GM12878 (cell line): ENCODE measurements around the gene IL4I1. TPM values are rescaled to one million over a fixed set of nuclear protein-coding genes. Genes with fewer than 3 reads are reported as not detected.
A peak's percentile ranks its signal among the peaks of the same experiment; 100 is the strongest.

ENCODE experiments used
- ATAC-seq: fragments of 200-7000 bp; cut with Tn5 transposase; 3 replicates; pipeline ENCODE4 v1.9.1; 2020; ENCODE audit warnings: mild to moderate bottlenecking, moderate library complexity
- BruUV-seq: library from RNA; stranded (reverse); fragments of 400-500 nt; replicated peaks from 2 replicates; lab custom pipeline; 2021; lab: Mats Ljungman, UMichigan
- CTCF ChIA-PET: fragments of 300-600 bp; sonication (Branson Sonifier 250); formaldehyde crosslinking; extraction: SDS; loops from one replicate; lab custom pipeline; 2021; ENCODE audit warnings: inconsistent platforms; lab: Yijun Ruan, JAX
- POLR2A ChIA-PET: fragments of 350-600 bp; formaldehyde crosslinking; extraction: SDS; loops from one replicate; lab custom pipeline; 2021; ENCODE audit warnings: inconsistent platforms; lab: Charles Lee
- RAD21 ChIA-PET: fragments of 300-600 bp; sonication (Branson Sonifier 250); formaldehyde crosslinking; loops from one replicate; lab custom pipeline; 2023; ENCODE audit warnings: antibody characterized with exemption; ENCODE audit not compliant: unreplicated experiment; lab: Charles Lee
- SMC1A ChIA-PET: fragments of 300-600 bp; sonication (Branson Sonifier 250); formaldehyde crosslinking; loops from one replicate; lab custom pipeline; 2023; ENCODE audit not compliant: unreplicated experiment, uncharacterized antibody; lab: Charles Lee
- DNase-seq: peaks from one replicate; pipeline ENCODE4 v3.0.0-alpha.2; 2011; ENCODE audit warnings: low read depth, low spot score
- FAIRE-seq: peaks from 3 replicates; lab custom pipeline; 2011; peaks lifted over from hg19 to GRCh38; lab: Jason Lieb, UNC
- H2AFZ ChIP-seq: 2 replicates; pipeline ENCODE4 v1.6.0; 2011; ENCODE audit warnings: low read depth, low read length, control low read depth; ENCODE audit not compliant: control insufficient read depth
- H3K27ac ChIP-seq: 2 replicates; pipeline ENCODE4 v1.5.1; 2011; ENCODE audit warnings: control low read depth; ENCODE audit not compliant: control insufficient read depth, insufficient read depth
- H3K27me3 ChIP-seq, 2 experiments: replicated peaks in 1 of 2; 2 replicates each; pipeline versions ENCODE4 v1.6.0 to v1.6.1; 2011; ENCODE audit warnings: low read length in 1 of 2; ENCODE audit not compliant: control insufficient read depth in 2 of 2, insufficient read depth in 2 of 2
- H3K36me3 ChIP-seq, 2 experiments: 2 replicates each; pipeline ENCODE4 v1.5.1; 2011; ENCODE audit warnings: low read length in 1 of 2; ENCODE audit not compliant: control insufficient read depth in 2 of 2, insufficient read depth in 2 of 2
- H3K4me1 ChIP-seq: 2 replicates; pipeline ENCODE4 v1.6.1; 2011; ENCODE audit warnings: mild to moderate bottlenecking, low read length, moderate library complexity, mixed read lengths; ENCODE audit not compliant: control insufficient read depth, insufficient read depth
- H3K4me2 ChIP-seq: 2 replicates; pipeline ENCODE4 v1.6.0; 2011; ENCODE audit warnings: control low read depth; ENCODE audit not compliant: control insufficient read depth, insufficient read depth
- H3K4me3 ChIP-seq: fragments of 200-600 bp; sonication (generic); 2 replicates; pipeline ENCODE4 v1.5.1; 2016
- H3K79me2 ChIP-seq: 2 replicates; pipeline ENCODE4 v1.6.0; 2011; ENCODE audit warnings: low read length; ENCODE audit not compliant: control insufficient read depth, insufficient read depth
- H3K9ac ChIP-seq: 2 replicates; pipeline ENCODE4 v1.8.0; 2011; ENCODE audit warnings: low read length, control low read depth, mixed read lengths; ENCODE audit not compliant: control insufficient read depth, insufficient read depth
- H3K9me3 ChIP-seq: replicated peaks from 3 replicates; pipeline ENCODE4 v1.5.1; 2011; ENCODE audit warnings: mild to moderate bottlenecking, low read length; ENCODE audit not compliant: control insufficient read depth, insufficient read depth
- H4K20me1 ChIP-seq: 2 replicates; pipeline ENCODE4 v1.6.0; 2011; ENCODE audit not compliant: control insufficient read depth, insufficient read depth
- BRCA1 ChIP-seq: IDR thresholded peaks from 2 replicates; pipeline ENCODE4 v1.6.1; 2011; ENCODE audit warnings: low read depth, low read length, improper control_type of control experiment
- CEBPZ ChIP-seq: fragments of 150-350 bp; IDR thresholded peaks from 2 replicates; pipeline ENCODE4 v1.6.1; 2016; ENCODE audit warnings: low read depth, low read length
- DPF2 ChIP-seq: fragments of 450-650 bp; IDR thresholded peaks from 2 replicates; pipeline ENCODE4 v1.6.1; 2017; ENCODE audit warnings: mild to moderate bottlenecking
- FOS ChIP-seq: IDR thresholded peaks from 3 replicates; pipeline ENCODE4 v1.6.1; 2011; ENCODE audit warnings: borderline replicate concordance; ENCODE audit not compliant: insufficient read length; ENCODE audit errors: extremely low read depth
- GABPA ChIP-seq: IDR thresholded peaks from 2 replicates; pipeline ENCODE4 v1.6.1; 2014; ENCODE audit warnings: antibody characterized with exemption, low read depth, mild to moderate bottlenecking, inconsistent platforms
- HDAC6 ChIP-seq: fragments of 200-600 bp; sonication (generic); IDR thresholded peaks from one replicate; pipeline ENCODE4 v1.8.0; 2017; ENCODE audit warnings: antibody characterized with exemption; ENCODE audit not compliant: unreplicated experiment
- MEF2B ChIP-seq: fragments of 450-650 bp; IDR thresholded peaks from 2 replicates; pipeline ENCODE4 v1.6.1; 2018; ENCODE audit warnings: mild to moderate bottlenecking, moderate library complexity; ENCODE audit not compliant: partially characterized antibody, poor library complexity, severe bottlenecking
- NR2F1 ChIP-seq: fragments of 450-650 bp; conservative IDR thresholded peaks from 2 replicates; pipeline ENCODE4 v1.6.1; 2017; ENCODE audit warnings: mild to moderate bottlenecking
- PRDM15 ChIP-seq: fragments of 450-650 bp; formaldehyde crosslinking; IDR thresholded peaks from 2 replicates; pipeline ENCODE4 v1.4.0; 2020; ENCODE audit warnings: mild to moderate bottlenecking, moderate library complexity
- SMAD1 ChIP-seq: fragments of 450-650 bp; IDR thresholded peaks from 2 replicates; pipeline ENCODE4 v1.6.1; 2018; ENCODE audit warnings: mild to moderate bottlenecking, low read depth; ENCODE audit not compliant: partially characterized antibody
- SMARCA5 ChIP-seq: fragments of 450-650 bp; IDR thresholded peaks from 2 replicates; pipeline ENCODE4 v1.6.1; 2017; ENCODE audit warnings: mild to moderate bottlenecking
- SPI1 ChIP-seq: IDR thresholded peaks from 2 replicates; pipeline ENCODE4 v1.6.1; 2011; ENCODE audit warnings: low read depth, mild to moderate bottlenecking, low read length, moderate library complexity, borderline replicate concordance; ENCODE audit not compliant: insufficient read depth
- SUZ12 ChIP-seq: fragments of 200-600 bp; sonication (generic); IDR thresholded peaks from one replicate; pipeline ENCODE4 v1.6.1; 2018; ENCODE audit warnings: antibody characterized with exemption, mild to moderate bottlenecking; ENCODE audit not compliant: unreplicated experiment
- TAF1 ChIP-seq: IDR thresholded peaks from 2 replicates; pipeline ENCODE4 v1.6.1; 2011; ENCODE audit warnings: mild to moderate bottlenecking, low read depth, low read length, borderline replicate concordance
- TARDBP ChIP-seq: IDR thresholded peaks from 2 replicates; pipeline ENCODE4 v1.6.1; 2016; ENCODE audit warnings: borderline replicate concordance
- ZBED1 ChIP-seq: IDR thresholded peaks from 2 replicates; pipeline ENCODE4 v1.6.1; 2016; ENCODE audit warnings: borderline replicate concordance
- ZNF24 ChIP-seq: fragments of 450-650 bp; IDR thresholded peaks from 2 replicates; pipeline ENCODE4 v1.6.1; 2017; ENCODE audit warnings: antibody characterized with exemption, mild to moderate bottlenecking
- WGBS: methylation state at CpG from one replicate; pipeline ENCODE4 v1.1.6; 2016; ENCODE audit warnings: low lambda C conversion rate; ENCODE audit not compliant: insufficient replicate concordance, insufficient coverage; ENCODE audit errors: missing lambda C conversion rate; 5-methylcytosine and 5-hydroxymethylcytosine counted together
- in situ Hi-C: fragments of 300-500 bp; cut with MboI; formaldehyde crosslinking; loops from 9 replicates; pipeline ENCODE4 v1.14.3; 2018; ENCODE audit warnings: mixed read lengths
- intact Hi-C: fragments of 100-400 bp; cut with micrococcal nuclease; formaldehyde crosslinking; loops from one replicate; pipeline ENCODE4 v1.14.2; 2022; ENCODE audit not compliant: unreplicated experiment
- polyA plus RNA-seq, 11 experiments: library from polyadenylated mRNA; depleted of rRNA in 4 of 11; unstranded in 6 of 11; stranded (reverse) in 5 of 11; fragments of >200 nt; fragmentation: Nextera tagmentation in 4 of 11; fragmentation: Illumina TruSeq in 1 of 11; extraction: Ambion mirVana in 4 of 11; extraction: Trizol in 1 of 11; gene quantifications; 1 replicate in 1 of 11; 2 replicates in 10 of 11; pipeline versions ENCODE4 v1.2.1 to v1.2.3, GENCODE V29; 2011 to 2016; ENCODE audit warnings: inconsistent platforms in 2 of 11, missing spikeins in 2 of 11, low read depth in 1 of 11
- total RNA-seq, 4 experiments: library from RNA; depleted of rRNA in 3 of 4; stranded (reverse); fragments of >200 nt in 3 of 4; fragmentation: Illumina TruSeq in 1 of 4; extraction: Trizol in 1 of 4; gene quantifications; 2 replicates each; pipeline versions ENCODE4 v1.2.1 to v1.2.3, GENCODE V29; 2013 to 2021

The IL4I1 gene
- total and polyA plus RNA-seq, 10 of the 15 experiments (the other 5 are each of a cell fraction or from before 2014, with no cell fraction given) = 0.62 to 83.8 (median 42.8) TPM

- no peak for FAIRE-seq
- H3K9me3 ChIP-seq = no peaks in the 10 kb centered on the region
- in situ Hi-C loops = loop anchor here (25.0 kb wide), 1 partner anchor 1239 kb away; the partner anchor contains the start of genes CA11 and DBP
- H3K27ac ChIP-seq = peak overlapping the region; percentile 95
- peak overlapping the region; percentile 87 for H3K4me2 ChIP-seq
- RAD21 ChIA-PET = interaction anchor here (0.7 to 2.2 kb wide), 5 partner anchors 8 to 58 kb away, joined by 3 to 8 read pairs (median 3); partner anchors contain the start of genes MED25 and PNKP
- intact Hi-C loops = loop anchor here (2.0 to 5.0 kb wide), 3 partner anchors 21 to 51 kb away; partner anchors contain the start of genes ATF5, IL4I1, NUP62 and PTOV1
- H3K9ac ChIP-seq = peak overlapping the region; percentile 84
- SMC1A ChIA-PET = interaction anchor here (1.1 to 2.1 kb wide), 5 partner anchors 21 to 110 kb away, joined by 3 to 6 read pairs (median 4); partner anchors contain the start of genes IL4I1 and MED25
- CTCF ChIA-PET = interaction anchor here (0.7 kb wide), 1 partner anchor 36 kb away, joined by 4 read pairs; no protein-coding TSS in a partner anchor
- H4K20me1 ChIP-seq = no peaks in the 10 kb centered on the region
- peaks cover 0 to 2% of the 10 kb centered on the region in 2 experiments; a peak in 3 of 4 replicates for H3K36me3 ChIP-seq
- H3K4me3 ChIP-seq = peak overlapping the region; percentile 90
- WGBS = 1% methylated on average over 22 of the region's 28 CpGs
- ATAC-seq = peak; percentile 15
- POLR2A ChIA-PET = interaction anchor here (0.5 to 3.0 kb wide), 10 partner anchors 9 to 670 kb away, joined by 3 to 23 read pairs (median 6); partner anchors contain the start of genes AP2A1, ATF5, FUZ and NUP62
- no peaks in the 10 kb centered on the region for H3K27me3 ChIP-seq
- DNase-seq = no peak
- TSS peak; percentile 67 for BruUV-seq
- peaks cover 25% of the 10 kb centered on the region for H3K79me2 ChIP-seq
- peak overlapping the region; percentile 70 for H2AFZ ChIP-seq
- peaks cover 20% of the 10 kb centered on the region for H3K4me1 ChIP-seq
- TF ChIP-seq BRCA1 (no peak), CEBPZ (peak; percentile 74), FOS (no peak), NR2F1 (0 out of 2 replicates have a peak, but pooled peaks have one; percentile 9), ZNF24 (no peak), GABPA (peak; percentile 92), SMARCA5 (no peak), SUZ12 (no peak), ZBED1 (no peak), HDAC6 (no peak), SMAD1 (no peak), SPI1 (peak; percentile 38; the same call in 1 of the 2 replicates), PRDM15 (CRISPR knock-in tag) (no peak), MEF2B (peak; percentile 16), DPF2 (0 out of 2 replicates have a peak, but pooled peaks have one; percentile 7), TARDBP (no peak), TAF1 (no peak)
These were observed 20.7 kb downstream of the IL4I1 start for GRCh38 chr19:49875857-49876421.
